ENCODE data around the gene ZCCHC24.
A peak's percentile ranks its signal among the peaks of the same experiment; 100 is the strongest.

DNA sequence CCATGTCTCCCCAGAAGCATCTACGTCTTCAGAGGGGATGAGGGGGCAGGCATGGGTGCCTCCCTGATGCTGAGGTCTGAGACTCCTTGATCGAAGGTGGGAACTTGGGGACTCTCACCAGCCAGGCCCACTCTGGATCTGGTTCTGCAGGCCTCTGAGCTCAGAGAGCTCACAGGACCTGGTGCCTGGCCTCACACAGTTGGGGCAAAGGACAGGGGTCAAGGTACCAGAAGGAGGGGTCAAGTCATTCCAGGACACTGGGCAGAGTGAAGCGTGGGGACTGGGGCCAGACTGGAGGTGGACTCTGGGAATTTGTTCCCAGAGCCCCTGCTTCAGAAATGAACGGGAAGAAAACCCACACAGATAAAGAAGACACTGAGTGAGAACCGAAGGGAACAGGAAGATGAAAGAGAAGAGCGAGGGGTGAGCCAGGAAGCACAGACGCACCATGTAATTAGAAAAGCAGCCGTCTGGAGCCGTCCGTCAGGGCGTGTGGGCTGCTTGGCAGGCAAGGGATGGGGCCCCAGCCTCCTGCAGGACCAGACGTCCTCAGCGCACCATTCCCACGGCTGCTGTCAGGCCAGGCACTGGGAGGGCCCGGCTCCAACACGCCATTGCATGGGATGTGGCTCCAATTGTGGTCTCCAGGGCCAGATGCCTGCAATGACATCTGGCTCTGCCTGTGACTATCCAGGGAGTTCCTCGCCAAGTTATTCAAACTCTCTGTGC, 47.7 kb downstream of the ZCCHC24 start:
- no peak for TF ChIP-seq POLR2A (IDR thresholded peaks at IDR 0.05)
- TF ChIP-seq, protein P1, sequence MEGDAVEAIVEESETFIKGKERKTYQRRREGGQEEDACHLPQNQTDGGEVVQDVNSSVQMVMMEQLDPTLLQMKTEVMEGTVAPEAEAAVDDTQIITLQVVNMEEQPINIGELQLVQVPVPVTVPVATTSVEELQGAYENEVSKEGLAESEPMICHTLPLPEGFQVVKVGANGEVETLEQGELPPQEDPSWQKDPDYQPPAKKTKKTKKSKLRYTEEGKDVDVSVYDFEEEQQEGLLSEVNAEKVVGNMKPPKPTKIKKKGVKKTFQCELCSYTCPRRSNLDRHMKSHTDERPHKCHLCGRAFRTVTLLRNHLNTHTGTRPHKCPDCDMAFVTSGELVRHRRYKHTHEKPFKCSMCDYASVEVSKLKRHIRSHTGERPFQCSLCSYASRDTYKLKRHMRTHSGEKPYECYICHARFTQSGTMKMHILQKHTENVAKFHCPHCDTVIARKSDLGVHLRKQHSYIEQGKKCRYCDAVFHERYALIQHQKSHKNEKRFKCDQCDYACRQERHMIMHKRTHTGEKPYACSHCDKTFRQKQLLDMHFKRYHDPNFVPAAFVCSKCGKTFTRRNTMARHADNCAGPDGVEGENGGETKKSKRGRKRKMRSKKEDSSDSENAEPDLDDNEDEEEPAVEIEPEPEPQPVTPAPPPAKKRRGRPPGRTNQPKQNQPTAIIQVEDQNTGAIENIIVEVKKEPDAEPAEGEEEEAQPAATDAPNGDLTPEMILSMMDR (IDR thresholded peaks at IDR 0.05): no peak
- TF ChIP-seq POLR2AphosphoS5 (IDR thresholded peaks at IDR 0.05; ENCODE audit: insufficient read depth in 1 of 2, low read depth in 1 of 2): peak in 1 of 2 donors; percentile 44
